Progenitor cell of endocrine pancreas (in vitro differentiated cells): ENCODE measurements around the gene USP6. TPM values are rescaled to one million over a fixed set of nuclear protein-coding genes. Genes with fewer than 3 reads are reported as not detected.

Source experiments
- DNase-seq: peaks from one replicate; pipeline ENCODE4 v3.0.0; 2021; ENCODE audit warnings: low spot score; ENCODE audit not compliant: unreplicated experiment
- H3K27ac Mint-ChIP-seq: 2 replicates; pipeline ENCODE4 v1.8.0; 2021; ENCODE audit warnings: mild to moderate bottlenecking, moderate library complexity, mixed read lengths
- H3K27me3 Mint-ChIP-seq: 2 replicates; pipeline ENCODE4 v1.8.0; 2021; ENCODE audit warnings: mixed read lengths
- H3K36me3 Mint-ChIP-seq: 2 replicates; pipeline ENCODE4 v1.8.0; 2022; ENCODE audit warnings: mixed read lengths; ENCODE audit not compliant: insufficient read depth
- H3K4me1 Mint-ChIP-seq: 2 replicates; pipeline ENCODE4 v1.8.0; 2021; ENCODE audit warnings: low read depth, mixed read lengths
- H3K4me3 Mint-ChIP-seq: 2 replicates; pipeline ENCODE4 v1.8.0; 2021; ENCODE audit warnings: low read depth, mild to moderate bottlenecking, moderate library complexity, mixed read lengths
- H3K9me3 Mint-ChIP-seq: 2 replicates; pipeline ENCODE4 v1.8.0; 2021; ENCODE audit warnings: low read depth, mixed read lengths
- CTCF ChIP-seq: fragments of 200-600 bp; sonication (generic); IDR thresholded peaks from one replicate; pipeline ENCODE4 v1.5.0; 2021; ENCODE audit warnings: antibody characterized with exemption, mild to moderate bottlenecking; ENCODE audit not compliant: unreplicated experiment
- total RNA-seq: library from RNA; stranded (reverse); gene quantifications from 2 replicates; pipeline ENCODE4 v1.2.1, GENCODE V29; 2021

USP6 gene
- total RNA-seq, 1 donor from 2014 or later = 0.84 TPM

GRCh38 chr17:5179003-5179402 lies 63.2 kb downstream of the USP6 start:
- no peak overlapping the region for H3K27ac Mint-ChIP-seq
- no peaks in the 10 kb centered on the region for H3K4me1 Mint-ChIP-seq
- no peak for TF ChIP-seq CTCF
- no peaks in the 10 kb centered on the region for H3K27me3 Mint-ChIP-seq
- H3K4me3 Mint-ChIP-seq = no peak overlapping the region
- peaks cover 47% of the 10 kb centered on the region for H3K9me3 Mint-ChIP-seq
- H3K36me3 Mint-ChIP-seq = peaks cover 75% of the 10 kb centered on the region
- no peak for DNase-seq

- peaks cover 75% of the 10 kb centered on the region for H3K36me3 Mint-ChIP-seq
- H3K9me3 Mint-ChIP-seq = peaks cover 56% of the 10 kb centered on the region
- no peak for DNase-seq
- no peaks in the 10 kb centered on the region for H3K4me1 Mint-ChIP-seq
- H3K27me3 Mint-ChIP-seq = no peaks in the 10 kb centered on the region
- H3K4me3 Mint-ChIP-seq = no peak overlapping the region
- peak overlapping the region; percentile 94 for H3K27ac Mint-ChIP-seq
- no peak for TF ChIP-seq CTCF
These were observed 65.9 kb downstream of the USP6 start for GRCh38 chr17:5181509-5182305.

- peaks cover 63% of the 10 kb centered on the region for H3K9me3 Mint-ChIP-seq
- no peaks in the 10 kb centered on the region for H3K4me1 Mint-ChIP-seq
- TF ChIP-seq CTCF = no peak
- H3K36me3 Mint-ChIP-seq = peaks cover 79% of the 10 kb centered on the region
- no peak for DNase-seq
- H3K27me3 Mint-ChIP-seq = no peaks in the 10 kb centered on the region
- H3K27ac Mint-ChIP-seq = peak overlapping the region; percentile 94
- H3K4me3 Mint-ChIP-seq = no peak overlapping the region
These were observed 67.0 kb downstream of the USP6 start for GRCh38 chr17:5182597-5183409.

DNA sequence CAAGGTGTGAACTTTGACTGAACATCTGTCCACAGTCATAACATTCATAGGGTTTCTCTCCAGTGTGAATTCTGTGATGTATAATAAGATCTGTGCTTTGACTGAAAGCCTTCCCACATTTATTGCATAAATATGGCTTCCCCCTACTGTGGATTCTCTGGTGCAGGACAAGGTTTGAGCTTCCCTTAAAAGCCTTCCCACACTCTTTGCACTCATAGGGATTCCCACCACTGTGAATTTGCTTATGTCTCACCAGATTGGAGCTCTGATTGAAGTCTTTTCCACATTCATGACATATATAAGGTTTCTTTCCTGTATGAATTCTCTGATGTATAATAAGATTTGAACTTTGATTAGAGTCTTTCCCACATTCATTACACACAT lies 67.6 kb downstream of the USP6 start:
- Mint-ChIP-seq H3K27me3 (no peaks in the 10 kb centered on the region), H3K9me3 (peaks cover 67% of the 10 kb centered on the region)

More for the DNA sequence above, 67.6 kb downstream of the USP6 start:
- TF ChIP-seq CTCF = no peak
- H3K4me1 Mint-ChIP-seq = no peaks in the 10 kb centered on the region
- H3K4me3 Mint-ChIP-seq = no peak overlapping the region
- DNase-seq = no peak
- peak overlapping the region; percentile 94 for H3K27ac Mint-ChIP-seq
- peaks cover 84% of the 10 kb centered on the region for H3K36me3 Mint-ChIP-seq
